ENCODE results near the gene AFAP1L1. TPM values are rescaled to one million over a fixed set of nuclear protein-coding genes. Genes with fewer than 3 reads are reported as not detected.

AFAP1L1 gene
- total and polyA plus RNA-seq, 10 of the 15 experiments (the other 5 are each of a cell fraction or from before 2014, with no cell fraction given): 0.11 TPM; not detected in 9

GRCh38 chr5:149289301-149289700 is 17.6 kb downstream of the AFAP1L1 start:
- FAIRE-seq (no peak), ATAC-seq (no peak), DNase-seq (ENCODE audit: low read depth, low spot score) (no peak)
- no peak overlapping the region for H3K4me2 ChIP-seq (ENCODE audit: control insufficient read depth, insufficient read depth)
- CTCF ChIA-PET: interaction anchor here (0.7 kb wide), 1 partner anchor 18 kb away, joined by 3 read pairs; no protein-coding TSS in a partner anchor
- no peaks in the 10 kb centered on the region for H4K20me1 ChIP-seq (ENCODE audit: control insufficient read depth, insufficient read depth)
- H3K9ac ChIP-seq (ENCODE audit: control insufficient read depth, insufficient read depth, low read length): no peak overlapping the region
- no peaks in the 10 kb centered on the region; the same call in 1 of the 2 replicates for H3K4me1 ChIP-seq (ENCODE audit: control insufficient read depth, insufficient read depth, low read length)
- 33% methylated on average over 7 of the region's 7 CpGs for WGBS (ENCODE audit: insufficient coverage, insufficient replicate concordance, low lambda C conversion rate, missing lambda C conversion rate)
- H3K36me3 ChIP-seq (ENCODE audit: control insufficient read depth in 2 of 2, insufficient read depth in 2 of 2, low read length in 1 of 2): no peaks in the 10 kb centered on the region
- no peak overlapping the region for H2AFZ ChIP-seq (ENCODE audit: control insufficient read depth, low read depth, low read length)
- POLR2A ChIA-PET: no interaction called here
- SMC1A ChIA-PET (ENCODE audit: uncharacterized antibody, unreplicated experiment): interaction anchor here (1.0 kb wide), 1 partner anchor 13 kb away, joined by 4 read pairs; no protein-coding TSS in a partner anchor
- no peak overlapping the region for H3K27ac ChIP-seq (ENCODE audit: control insufficient read depth, insufficient read depth)
- BruUV-seq (replicated peaks): no TSS peak
- intact Hi-C loops (cut with micrococcal nuclease; ENCODE audit: unreplicated experiment) (no loop called here), in situ Hi-C loops (cut with MboI) (no loop called here)
- H3K27me3 ChIP-seq (replicated peaks in 1 of 2; ENCODE audit: control insufficient read depth in 2 of 2, insufficient read depth in 2 of 2, low read length in 1 of 2): peaks cover 0 to 3% of the 10 kb centered on the region in 2 experiments; a peak in 1 of 4 replicates
- TF ChIP-seq ATF3 (IDR thresholded peaks at IDR 0.05; ENCODE audit: borderline replicate concordance, extremely low read depth, low read depth, low read length): no peak
- TF ChIP-seq ZBED1 (IDR thresholded peaks at IDR 0.05; ENCODE audit: borderline replicate concordance): no peak
- no peak for TF ChIP-seq USF1 (IDR thresholded peaks at IDR 0.05; ENCODE audit: borderline replicate concordance, extremely low read length, insufficient read depth, low read depth, low read length)
- TF ChIP-seq EED (IDR thresholded peaks at IDR 0.05; ENCODE audit: low read depth): no peak
- no peak for TF ChIP-seq KDM1A (IDR thresholded peaks at IDR 0.05; ENCODE audit: borderline replicate concordance)
- TF ChIP-seq NFXL1 (IDR thresholded peaks at IDR 0.05; ENCODE audit: borderline replicate concordance): no peak
- no peak for TF ChIP-seq ASH2L (IDR thresholded peaks at IDR 0.05; ENCODE audit: borderline replicate concordance, low read depth)
- no peak for TF ChIP-seq WRNIP1 (IDR thresholded peaks at IDR 0.05; ENCODE audit: borderline replicate concordance, low read depth, low read length)
- no peak for TF ChIP-seq NR2F1 (conservative IDR thresholded peaks at IDR 0.05)
- TF ChIP-seq ETV6 (conservative IDR thresholded peaks at IDR 0.05 in 1 of 2, IDR thresholded peaks at IDR 0.05 in 1 of 2; ENCODE audit: borderline replicate concordance in 1 of 2, low read depth in 1 of 2): no peak
- no peak for TF ChIP-seq POLR2AphosphoS5 (IDR thresholded peaks at IDR 0.05; ENCODE audit: low read length)
- no peak for TF ChIP-seq SPI1 (IDR thresholded peaks at IDR 0.05; ENCODE audit: borderline replicate concordance, insufficient read depth, low read depth, low read length)
- TF ChIP-seq CHD1 (IDR thresholded peaks at IDR 0.05; ENCODE audit: low read depth, low read length): no peak
- no peak for TF ChIP-seq CBX3 (IDR thresholded peaks at IDR 0.05; ENCODE audit: borderline replicate concordance, low read depth)
- no peak for TF ChIP-seq HDGF (IDR thresholded peaks at IDR 0.05)
- no peak for TF ChIP-seq BMI1 (IDR thresholded peaks at IDR 0.05; ENCODE audit: borderline replicate concordance)
- no peak for TF ChIP-seq IRF4 (IDR thresholded peaks at IDR 0.05; ENCODE audit: low read depth, low read length)
- TF ChIP-seq MYB (IDR thresholded peaks at IDR 0.05; ENCODE audit: borderline replicate concordance, low read depth, low read length): no peak
- RAD21 ChIA-PET (ENCODE audit: unreplicated experiment): no interaction called here
- no peak overlapping the region for H3K4me3 ChIP-seq
- no peaks in the 10 kb centered on the region for H3K79me2 ChIP-seq (ENCODE audit: control insufficient read depth, insufficient read depth, low read length)
- H3K9me3 ChIP-seq (replicated peaks; ENCODE audit: control insufficient read depth, insufficient read depth, low read length): no peaks in the 10 kb centered on the region

Measured in GM12878 (cell line).